OCI-LY7 (cell line): ENCODE data around the gene TFCP2.
A peak's percentile ranks its signal among the peaks of the same experiment; 100 is the strongest.

Experiments
- EZH2phosphoT487 ChIP-seq: fragments of 200-600 bp; sonication (generic); IDR thresholded peaks from 2 replicates; pipeline ENCODE4 v1.6.1; 2018; ENCODE audit warnings: low read depth, borderline replicate concordance, mild to moderate bottlenecking, mixed run types, antibody characterized with exemption, low read length, moderate library complexity, mixed read lengths
- TF ChIP-seq, protein P1 (sequence below): fragments of 200-600 bp; sonication (generic); conservative IDR thresholded peaks from 2 replicates; pipeline ENCODE4 v1.5.1; 2014; ENCODE audit warnings: mild to moderate bottlenecking, antibody characterized with exemption, low read length, moderate library complexity, mixed read lengths

DNA sequence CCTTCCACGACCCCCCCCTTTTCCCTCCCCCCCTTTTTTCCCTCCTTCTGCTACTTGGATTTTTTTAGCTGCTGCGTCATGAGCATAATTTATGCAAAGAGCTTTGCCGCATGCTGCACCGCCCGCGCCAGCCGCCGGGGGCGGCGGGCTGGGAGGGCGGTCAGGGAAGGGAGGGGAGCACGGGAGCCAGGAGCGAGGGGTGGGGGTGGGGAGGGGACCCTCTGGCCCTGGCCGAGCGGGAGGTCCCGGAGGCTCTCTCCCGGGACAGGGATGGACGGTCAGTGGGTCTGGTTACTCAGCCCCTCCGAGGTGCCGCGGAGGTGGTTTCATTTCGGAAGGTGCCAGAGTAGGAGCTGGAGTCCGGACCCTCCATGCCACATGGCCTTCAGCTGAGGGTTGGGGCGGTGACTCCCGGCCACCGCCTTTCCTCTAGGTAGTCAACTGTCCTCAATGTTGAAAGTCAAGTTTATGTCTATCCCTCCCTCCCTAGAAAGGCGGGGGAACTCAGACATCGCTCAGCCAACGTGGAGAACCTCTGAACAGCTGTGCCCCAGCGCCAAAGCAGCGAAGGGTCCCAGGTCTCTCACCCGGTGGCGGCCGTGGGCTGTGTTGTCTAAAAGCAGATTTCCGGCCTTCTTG, 45.2 kb upstream of the TFCP2 start, which contains the start of gene POU6F1:
- no peak for TF ChIP-seq EZH2phosphoT487
- TF ChIP-seq, protein P1, sequence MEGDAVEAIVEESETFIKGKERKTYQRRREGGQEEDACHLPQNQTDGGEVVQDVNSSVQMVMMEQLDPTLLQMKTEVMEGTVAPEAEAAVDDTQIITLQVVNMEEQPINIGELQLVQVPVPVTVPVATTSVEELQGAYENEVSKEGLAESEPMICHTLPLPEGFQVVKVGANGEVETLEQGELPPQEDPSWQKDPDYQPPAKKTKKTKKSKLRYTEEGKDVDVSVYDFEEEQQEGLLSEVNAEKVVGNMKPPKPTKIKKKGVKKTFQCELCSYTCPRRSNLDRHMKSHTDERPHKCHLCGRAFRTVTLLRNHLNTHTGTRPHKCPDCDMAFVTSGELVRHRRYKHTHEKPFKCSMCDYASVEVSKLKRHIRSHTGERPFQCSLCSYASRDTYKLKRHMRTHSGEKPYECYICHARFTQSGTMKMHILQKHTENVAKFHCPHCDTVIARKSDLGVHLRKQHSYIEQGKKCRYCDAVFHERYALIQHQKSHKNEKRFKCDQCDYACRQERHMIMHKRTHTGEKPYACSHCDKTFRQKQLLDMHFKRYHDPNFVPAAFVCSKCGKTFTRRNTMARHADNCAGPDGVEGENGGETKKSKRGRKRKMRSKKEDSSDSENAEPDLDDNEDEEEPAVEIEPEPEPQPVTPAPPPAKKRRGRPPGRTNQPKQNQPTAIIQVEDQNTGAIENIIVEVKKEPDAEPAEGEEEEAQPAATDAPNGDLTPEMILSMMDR: peak; percentile 61
